ENCODE measurements around the gene MYO5A. TPM values are rescaled to one million over a fixed set of nuclear protein-coding genes. Genes with fewer than 3 reads are reported as not detected.

Gene MYO5A
- total RNA-seq, 4 donors from 2014 or later: 10.3 to 26.0 (median 22.7) TPM

GRCh38 chr15:52291204-52291603 lies 237.5 kb downstream of the MYO5A start:
- Histone ChIP-seq H3K36me3 (no peaks in the 10 kb centered on the region), H3K4me3 (no peak overlapping the region), H3K4me1 (peaks cover 0 to 9% of the 10 kb centered on the region in 2 donors), H3K9me3 (no peaks in the 10 kb centered on the region), H3K27ac (no peak overlapping the region), H3K27me3 (peaks cover 5 to 6% of the 10 kb centered on the region in 2 donors)
- intact Hi-C loops (cut with DNase I; ENCODE audit: low total_unique reads): no loop called here
- TF ChIP-seq CTCF (IDR thresholded peaks at IDR 0.05) (no peak), POLR2A (IDR thresholded peaks at IDR 0.05) (no peak)
- DNase-seq: no peak

GRCh38 chr15:52290800-52291199 lies 237.9 kb downstream of the MYO5A start:
- peaks cover 5 to 6% of the 10 kb centered on the region in 2 donors for H3K27me3 ChIP-seq
- TF ChIP-seq CTCF (IDR thresholded peaks at IDR 0.05): no peak
- no peak for TF ChIP-seq POLR2A (IDR thresholded peaks at IDR 0.05)
- no peak overlapping the region for H3K27ac ChIP-seq
- H3K36me3 ChIP-seq: no peaks in the 10 kb centered on the region
- no peak for DNase-seq
- peaks cover 0 to 9% of the 10 kb centered on the region in 2 donors for H3K4me1 ChIP-seq
- intact Hi-C loops (cut with DNase I; ENCODE audit: low total_unique reads): no loop called here
- H3K9me3 ChIP-seq: no peaks in the 10 kb centered on the region
- H3K4me3 ChIP-seq: no peak overlapping the region

- Histone ChIP-seq H3K27ac (peak overlapping the region in 1 of 2 donors; percentile 54), H3K27me3 (peaks cover 5 to 6% of the 10 kb centered on the region in 2 donors), H3K4me3 (no peak overlapping the region), H3K4me1 (peaks cover 0 to 5% of the 10 kb centered on the region in 2 donors), H3K36me3 (no peaks in the 10 kb centered on the region), H3K9me3 (no peaks in the 10 kb centered on the region)
- intact Hi-C loops (cut with DNase I; ENCODE audit: low total_unique reads): no loop called here
- DNase-seq: no peak
- TF ChIP-seq CTCF (IDR thresholded peaks at IDR 0.05) (no peak), POLR2A (IDR thresholded peaks at IDR 0.05) (no peak)
Observed at GRCh38 chr15:52290329-52290728, 238.4 kb downstream of the MYO5A start.

- no peak for DNase-seq
- no peaks in the 10 kb centered on the region for H3K36me3 ChIP-seq
- H3K4me3 ChIP-seq: no peak overlapping the region
- intact Hi-C loops (cut with DNase I; ENCODE audit: low total_unique reads): no loop called here
- H3K27ac ChIP-seq: peak overlapping the region in 1 of 2 donors; percentile 54
- H3K4me1 ChIP-seq: no peaks in the 10 kb centered on the region
- H3K27me3 ChIP-seq: peaks cover under 1% of the 10 kb centered on the region in 2 donors
- no peaks in the 10 kb centered on the region for H3K9me3 ChIP-seq
- TF ChIP-seq CTCF (IDR thresholded peaks at IDR 0.05) (no peak), POLR2A (IDR thresholded peaks at IDR 0.05) (no peak)
Observed at GRCh38 chr15:52289629-52290081, 239.0 kb downstream of the MYO5A start.

- TF ChIP-seq POLR2A (IDR thresholded peaks at IDR 0.05) (no peak), CTCF (IDR thresholded peaks at IDR 0.05) (no peak)
- Histone ChIP-seq H3K9me3 (no peaks in the 10 kb centered on the region), H3K4me1 (no peaks in the 10 kb centered on the region), H3K27me3 (no peaks in the 10 kb centered on the region), H3K4me3 (no peak overlapping the region), H3K27ac (peak overlapping the region in 1 of 2 donors; percentile 54), H3K36me3 (no peaks in the 10 kb centered on the region)
- no peak for DNase-seq
- intact Hi-C loops (cut with DNase I; ENCODE audit: low total_unique reads): no loop called here
Observed at GRCh38 chr15:52288986-52289385, 239.7 kb downstream of the MYO5A start.
